MM.1S (cell line): Measurements from ENCODE around the gene SH3PXD2A.

Experiments used
- DNase-seq: peaks from one replicate; pipeline ENCODE4 v3.0.0-alpha.2; 2015
- H2AFZ ChIP-seq: fragments of 300-600 bp; sonication (generic); 2 replicates; pipeline ENCODE4 v1.6.0; 2016; ENCODE audit warnings: antibody characterized with exemption, low read length
- H3F3A ChIP-seq: fragments of 300-600 bp; sonication (generic); 2 replicates; pipeline ENCODE4 v1.6.1; 2016; ENCODE audit warnings: mild to moderate bottlenecking, antibody characterized with exemption, low read length, moderate library complexity, mixed read lengths; ENCODE audit not compliant: insufficient read depth
- H3K27ac ChIP-seq: fragments of 300-600 bp; sonication (generic); 2 replicates; pipeline ENCODE4 v1.5.1; 2016; ENCODE audit warnings: mild to moderate bottlenecking, low read length
- H3K27me3 ChIP-seq: fragments of 300-600 bp; sonication (generic); replicated peaks from 2 replicates; pipeline ENCODE4 v1.6.0; 2016; ENCODE audit warnings: low read length; ENCODE audit not compliant: insufficient read depth
- H3K36me3 ChIP-seq: fragments of 300-600 bp; sonication (generic); replicated peaks from 2 replicates; pipeline ENCODE4 v1.6.1; 2016; ENCODE audit warnings: mild to moderate bottlenecking, low read length, mixed read lengths; ENCODE audit not compliant: insufficient read depth
- H3K4me1 ChIP-seq: fragments of 300-600 bp; sonication (generic); 2 replicates; pipeline ENCODE4 v1.6.1; 2016; ENCODE audit warnings: low read length, mixed read lengths
- H3K4me2 ChIP-seq: fragments of 300-600 bp; sonication (generic); 2 replicates; pipeline ENCODE4 v1.6.0; 2016; ENCODE audit warnings: low read depth, low read length
- H3K4me3 ChIP-seq: fragments of 300-600 bp; sonication (generic); 2 replicates; pipeline ENCODE4 v1.5.1; 2016; ENCODE audit warnings: low read length, mixed read lengths
- H3K79me2 ChIP-seq: fragments of 300-600 bp; sonication (generic); 2 replicates; pipeline ENCODE4 v1.6.1; 2016; ENCODE audit warnings: mixed run types, low read length, mixed read lengths
- H3K9ac ChIP-seq: fragments of 300-600 bp; sonication (generic); 2 replicates; pipeline ENCODE4 v1.6.1; 2016; ENCODE audit warnings: low read length, mixed read lengths
- H3K9me2 ChIP-seq: fragments of 300-600 bp; sonication (generic); replicated peaks from 2 replicates; pipeline ENCODE4 v1.6.1; 2016; ENCODE audit warnings: mild to moderate bottlenecking, low read length, mixed read lengths; ENCODE audit not compliant: insufficient read depth
- H3K9me3 ChIP-seq: fragments of 300-600 bp; sonication (generic); replicated peaks from 2 replicates; pipeline ENCODE4 v1.6.1; 2016; ENCODE audit warnings: mild to moderate bottlenecking, low read length, mixed read lengths; ENCODE audit not compliant: insufficient read depth
- H4K20me1 ChIP-seq: fragments of 300-600 bp; sonication (generic); 2 replicates; pipeline ENCODE4 v1.6.1; 2016; ENCODE audit warnings: mild to moderate bottlenecking, low read length, moderate library complexity, mixed read lengths; ENCODE audit not compliant: insufficient read depth
- EZH2 ChIP-seq: fragments of 300-600 bp; sonication (generic); optimal IDR thresholded peaks from 2 replicates; pipeline ENCODE3; 2017; ENCODE audit warnings: low read depth, mild to moderate bottlenecking, antibody characterized with exemption, low read length, mixed read lengths
- EZH2phosphoT487 ChIP-seq: fragments of 300-600 bp; sonication (generic); IDR thresholded peaks from 2 replicates; pipeline ENCODE4 v1.6.1; 2018; ENCODE audit warnings: antibody characterized with exemption, low read length
- TF ChIP-seq, protein P1 (sequence below): fragments of 300-600 bp; sonication (generic); IDR thresholded peaks from 2 replicates; pipeline ENCODE4 v1.5.1; 2016; ENCODE audit warnings: antibody characterized with exemption, low read length, mixed read lengths

SH3PXD2A gene

GRCh38 chr10:103833731-103834365 is 21.5 kb downstream of the SH3PXD2A start:
- Histone ChIP-seq H3K4me1 (peaks cover 7% of the 10 kb centered on the region), H3K27ac (no peak overlapping the region), H3K27me3 (no peaks in the 10 kb centered on the region), H3K36me3 (no peaks in the 10 kb centered on the region), H3K9me2 (no peaks in the 10 kb centered on the region), H3K79me2 (no peaks in the 10 kb centered on the region), H2AFZ (no peak overlapping the region), H4K20me1 (no peaks in the 10 kb centered on the region), H3F3A (no peaks in the 10 kb centered on the region), H3K9me3 (no peaks in the 10 kb centered on the region), H3K9ac (no peak overlapping the region), H3K4me2 (no peak overlapping the region), H3K4me3 (no peak overlapping the region)
- no peak for DNase-seq
- TF ChIP-seq EZH2phosphoT487: no peak
- TF ChIP-seq EZH2: no peak
- TF ChIP-seq, protein P1, sequence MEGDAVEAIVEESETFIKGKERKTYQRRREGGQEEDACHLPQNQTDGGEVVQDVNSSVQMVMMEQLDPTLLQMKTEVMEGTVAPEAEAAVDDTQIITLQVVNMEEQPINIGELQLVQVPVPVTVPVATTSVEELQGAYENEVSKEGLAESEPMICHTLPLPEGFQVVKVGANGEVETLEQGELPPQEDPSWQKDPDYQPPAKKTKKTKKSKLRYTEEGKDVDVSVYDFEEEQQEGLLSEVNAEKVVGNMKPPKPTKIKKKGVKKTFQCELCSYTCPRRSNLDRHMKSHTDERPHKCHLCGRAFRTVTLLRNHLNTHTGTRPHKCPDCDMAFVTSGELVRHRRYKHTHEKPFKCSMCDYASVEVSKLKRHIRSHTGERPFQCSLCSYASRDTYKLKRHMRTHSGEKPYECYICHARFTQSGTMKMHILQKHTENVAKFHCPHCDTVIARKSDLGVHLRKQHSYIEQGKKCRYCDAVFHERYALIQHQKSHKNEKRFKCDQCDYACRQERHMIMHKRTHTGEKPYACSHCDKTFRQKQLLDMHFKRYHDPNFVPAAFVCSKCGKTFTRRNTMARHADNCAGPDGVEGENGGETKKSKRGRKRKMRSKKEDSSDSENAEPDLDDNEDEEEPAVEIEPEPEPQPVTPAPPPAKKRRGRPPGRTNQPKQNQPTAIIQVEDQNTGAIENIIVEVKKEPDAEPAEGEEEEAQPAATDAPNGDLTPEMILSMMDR: no peak

DNA sequence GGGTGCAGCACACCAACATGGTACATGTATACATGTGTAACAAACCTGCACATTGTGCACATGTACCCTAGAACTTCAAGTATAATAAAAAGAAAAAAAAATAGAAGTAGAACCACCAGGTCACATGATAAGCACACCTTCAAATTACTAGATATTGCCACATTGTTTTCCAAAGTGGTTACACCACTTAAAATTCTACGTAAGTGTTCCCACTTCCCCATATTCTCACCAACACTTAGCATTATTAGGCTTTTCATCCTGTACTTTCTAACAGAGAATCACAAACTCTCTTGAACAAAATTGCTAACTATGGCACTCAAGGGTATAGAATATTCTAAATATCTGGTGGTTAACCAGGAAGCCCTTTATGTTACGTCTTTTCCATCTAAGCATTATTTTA is 22.6 kb downstream of the SH3PXD2A start:
- Histone ChIP-seq H3K9me2 (no peaks in the 10 kb centered on the region), H2AFZ (no peak overlapping the region), H3K27me3 (no peaks in the 10 kb centered on the region), H4K20me1 (no peaks in the 10 kb centered on the region), H3K9ac (no peak overlapping the region), H3K36me3 (no peaks in the 10 kb centered on the region), H3K4me3 (no peak overlapping the region), H3K9me3 (no peaks in the 10 kb centered on the region), H3K27ac (no peak overlapping the region), H3K4me2 (no peak overlapping the region), H3K4me1 (no peaks in the 10 kb centered on the region), H3F3A (no peaks in the 10 kb centered on the region), H3K79me2 (no peaks in the 10 kb centered on the region)
- TF ChIP-seq EZH2: no peak
- TF ChIP-seq EZH2phosphoT487: no peak
- TF ChIP-seq, protein P1: no peak
- DNase-seq: no peak

GRCh38 chr10:103829838-103830465 is 25.4 kb downstream of the SH3PXD2A start:
- no peaks in the 10 kb centered on the region for H3K9me3 ChIP-seq
- no peaks in the 10 kb centered on the region for H3K9me2 ChIP-seq
- H3K27ac ChIP-seq: no peak overlapping the region
- no peaks in the 10 kb centered on the region for H3K79me2 ChIP-seq
- H3K9ac ChIP-seq: no peak overlapping the region
- H3K4me3 ChIP-seq: no peak overlapping the region
- no peak for DNase-seq
- no peaks in the 10 kb centered on the region for H4K20me1 ChIP-seq
- no peaks in the 10 kb centered on the region for H3F3A ChIP-seq
- no peaks in the 10 kb centered on the region for H3K36me3 ChIP-seq
- no peak overlapping the region for H3K4me2 ChIP-seq
- no peaks in the 10 kb centered on the region for H3K27me3 ChIP-seq
- H2AFZ ChIP-seq: no peak overlapping the region
- H3K4me1 ChIP-seq: no peaks in the 10 kb centered on the region
- TF ChIP-seq EZH2 (no peak), EZH2phosphoT487 (no peak)
- TF ChIP-seq, protein P1: no peak
